K562 (cell line): ENCODE data around the gene PRC1. TPM values are rescaled to one million over a fixed set of nuclear protein-coding genes. Genes with fewer than 3 reads are reported as not detected.

Experiments used
- ATF3 ChIP-seq, 2 experiments: fragments of 450-650 bp in 1 of 2; sonication (generic) in 1 of 2; formaldehyde crosslinking in 1 of 2; IDR thresholded peaks in 1 of 2; conservative IDR thresholded peaks in 1 of 2; 2 replicates each; pipeline versions ENCODE4 v1.6.1 to v1.8.1; 2016 to 2023; ENCODE audit warnings: mild to moderate bottlenecking in 2 of 2, moderate library complexity in 2 of 2, inconsistent platforms in 1 of 2, missing genetic modification reagents in 1 of 2
- BRF2 ChIP-seq: IDR thresholded peaks from 3 replicates; pipeline ENCODE4 v1.6.1; 2011; ENCODE audit warnings: borderline replicate concordance, mild to moderate bottlenecking; ENCODE audit not compliant: insufficient read length, insufficient read depth
- FOXP1 ChIP-seq: sonication (generic); formaldehyde crosslinking; IDR thresholded peaks from 2 replicates; pipeline ENCODE4 v1.8.0; 2022; ENCODE audit warnings: mild to moderate bottlenecking, missing genetic modification reagents
- HINFP ChIP-seq: fragments of 450-650 bp; conservative IDR thresholded peaks from 2 replicates; pipeline ENCODE4 v1.6.1; 2016; ENCODE audit warnings: missing genetic modification characterization, low read depth, mild to moderate bottlenecking, control low read depth, missing compliant biosample characterization
- HIVEP1 ChIP-seq: fragments of 250-450 bp; sonication (Bioruptor Pico); IDR thresholded peaks from 2 replicates; pipeline ENCODE4 v1.4.0; 2020; ENCODE audit warnings: mild to moderate bottlenecking
- HLTF ChIP-seq: fragments of 450-650 bp; IDR thresholded peaks from 2 replicates; pipeline ENCODE4 v1.6.1; 2016
- LEF1 ChIP-seq: fragments of 450-650 bp; IDR thresholded peaks from 2 replicates; pipeline ENCODE4 v1.6.1; 2016; ENCODE audit warnings: mild to moderate bottlenecking
- NCOR1 ChIP-seq: fragments of 450-650 bp; IDR thresholded peaks from 2 replicates; pipeline ENCODE4 v1.6.1; 2016; ENCODE audit warnings: mild to moderate bottlenecking, moderate library complexity
- PHTF2 ChIP-seq: fragments of 250-450 bp; sonication (Bioruptor Pico); IDR thresholded peaks from 2 replicates; pipeline ENCODE4 v1.5.0; 2021; ENCODE audit warnings: mild to moderate bottlenecking
- RNF2 ChIP-seq: sonication (generic); IDR thresholded peaks from 2 replicates; pipeline ENCODE4 v1.6.1; 2016
- SMARCB1 ChIP-seq: IDR thresholded peaks from 2 replicates; pipeline ENCODE4 v1.6.1; 2011; ENCODE audit warnings: improper control_type of control experiment, low read depth; ENCODE audit not compliant: insufficient read length
- YBX1 ChIP-seq: fragments of 450-650 bp; IDR thresholded peaks from 2 replicates; pipeline ENCODE4 v1.7.1; 2016; ENCODE audit warnings: mild to moderate bottlenecking
- ZBTB34 ChIP-seq: fragments of 250-450 bp; sonication (Bioruptor Pico); IDR thresholded peaks from 2 replicates; pipeline ENCODE4 v1.8.0; 2021; ENCODE audit warnings: mild to moderate bottlenecking, moderate library complexity
- ZHX1 ChIP-seq: fragments of 150-350 bp; conservative IDR thresholded peaks from 2 replicates; pipeline ENCODE4 v1.6.1; 2014; ENCODE audit warnings: low read length
- ZNF143 ChIP-seq: sonication (generic); formaldehyde crosslinking; IDR thresholded peaks from 2 replicates; pipeline ENCODE4 v1.9.0; 2022; ENCODE audit warnings: mild to moderate bottlenecking, missing genetic modification reagents
- ZNF253 ChIP-seq: fragments of 250-450 bp; sonication (Bioruptor Pico); conservative IDR thresholded peaks from 2 replicates; pipeline ENCODE4 v1.6.1; 2021; ENCODE audit warnings: mild to moderate bottlenecking
- ZNF512 ChIP-seq: IDR thresholded peaks from 2 replicates; pipeline ENCODE4 v1.6.1; 2016; ENCODE audit warnings: missing genetic modification characterization, missing compliant biosample characterization
- polyA plus RNA-seq, 8 experiments: library from polyadenylated mRNA; depleted of rRNA in 4 of 8; stranded (reverse) in 5 of 8; unstranded in 3 of 8; fragments of >200 nt; fragmentation: Nextera tagmentation in 2 of 8; fragmentation: Illumina TruSeq in 1 of 8; extraction: Ambion mirVana in 2 of 8; extraction: Trizol in 1 of 8; gene quantifications; 2 replicates each; pipeline versions ENCODE4 v1.2.1 to v1.2.3, GENCODE V29; 2011 to 2014; ENCODE audit warnings: inconsistent platforms in 1 of 8, missing spikeins in 1 of 8
- total RNA-seq, 7 experiments: library from RNA; depleted of rRNA in 6 of 7; stranded (reverse); fragments of >200 nt in 6 of 7; fragmentation: Illumina TruSeq in 2 of 7; extraction: Trizol in 2 of 7; gene quantifications; 2 replicates each; pipeline versions ENCODE4 v1.2.1 to v1.2.3, GENCODE V29; 2011 to 2021; ENCODE audit warnings: low replicate concordance in 1 of 7

Gene PRC1
- total and polyA plus RNA-seq, 9 of the 15 experiments (the other 6 are each of a cell fraction or from before 2014, with no cell fraction given), result 156 to 391 (median 240) TPM

- no peak for TF ChIP-seq ZNF512 (tag)
- no peak for TF ChIP-seq RNF2
- no peak for TF ChIP-seq SMARCB1
- TF ChIP-seq BRF2, result no peak
- no peak for TF ChIP-seq ZBTB34 (CRISPR knock-in tag)
- TF ChIP-seq YBX1, result no peak
- TF ChIP-seq HINFP (tag), result no peak
- TF ChIP-seq LEF1, result no peak; the same call in 1 of the 2 replicates
- no peak for TF ChIP-seq ATF3 (IDR thresholded peaks at IDR 0.05)
- no peak for TF ChIP-seq ATF3 (CRISPR knock-in tag; conservative IDR thresholded peaks at IDR 0.05)
- TF ChIP-seq ZHX1, result no peak
- TF ChIP-seq HIVEP1 (CRISPR knock-in tag), result no peak
- TF ChIP-seq ZNF143 (CRISPR knock-in tag), result 0 out of 2 replicates have a peak, but pooled peaks have one; percentile 31
- TF ChIP-seq NCOR1, result no peak
- no peak for TF ChIP-seq ZNF253
- no peak; the same call in 1 of the 2 replicates for TF ChIP-seq FOXP1 (CRISPR knock-in tag)
- no peak for TF ChIP-seq PHTF2 (CRISPR knock-in tag)
- TF ChIP-seq HLTF, result no peak
Measured at GRCh38 chr15:91022075-91022831, 27.9 kb upstream of the PRC1 start, which contains the start of gene VPS33B (continued).
